H1 (cell line): Measurements from ENCODE around the gene ZNF813. TPM values are rescaled to one million over a fixed set of nuclear protein-coding genes. Genes with fewer than 3 reads are reported as not detected.

ENCODE experiments used
- CTCF ChIA-PET: fragments of 300-600 bp; sonication (Branson Sonifier 250); formaldehyde crosslinking; loops from one replicate; lab custom pipeline; 2021; ENCODE audit not compliant: partially characterized antibody; lab: Charles Lee
- POLR2A ChIA-PET: fragments of 300-600 bp; sonication (Branson Sonifier 250); formaldehyde crosslinking; loops from one replicate; lab custom pipeline; 2021; ENCODE audit warnings: inconsistent platforms; ENCODE audit not compliant: partially characterized antibody; lab: Charles Lee
- DNase-seq, 2 experiments: peaks; one replicate each; pipeline versions ENCODE4 v3.0.0 to v3.0.0-alpha.2; 2010 to 2022; ENCODE audit warnings: low spot score in 2 of 2, low read depth in 1 of 2, mixed read lengths in 1 of 2
- FAIRE-seq: peaks from 2 replicates; lab custom pipeline; 2011; peaks lifted over from hg19 to GRCh38; lab: Jason Lieb, UNC
- H2AFZ ChIP-seq: 2 replicates; pipeline ENCODE4 v1.8.1; 2012; ENCODE audit warnings: low read length, inconsistent platforms
- H2AK5ac ChIP-seq: 2 replicates; pipeline ENCODE4 v1.6.1; 2013; ENCODE audit warnings: low read depth, low read length
- H2BK120ac ChIP-seq: replicated peaks from 2 replicates; pipeline ENCODE3; 2013; ENCODE audit warnings: low read depth, low read length, inconsistent platforms
- H2BK12ac ChIP-seq: 2 replicates; pipeline ENCODE4 v1.6.1; 2013; ENCODE audit warnings: low read depth, low read length
- H2BK15ac ChIP-seq: 2 replicates; pipeline ENCODE4 v1.6.1; 2013; ENCODE audit warnings: low read length
- H2BK20ac ChIP-seq: 2 replicates; pipeline ENCODE4 v1.6.1; 2013; ENCODE audit warnings: low read length
- H2BK5ac ChIP-seq: 2 replicates; pipeline ENCODE4 v1.6.1; 2013; ENCODE audit warnings: low read depth, low read length
- H3K14ac ChIP-seq: 2 replicates; pipeline ENCODE4 v1.6.1; 2013; ENCODE audit warnings: inconsistent platforms; ENCODE audit not compliant: insufficient read length
- H3K18ac ChIP-seq: 2 replicates; pipeline ENCODE4 v1.6.1; 2013; ENCODE audit warnings: low read length; ENCODE audit errors: extremely low read depth
- H3K23ac ChIP-seq: 2 replicates; pipeline ENCODE4 v1.6.1; 2013; ENCODE audit warnings: inconsistent platforms; ENCODE audit not compliant: insufficient read length
- H3K23me2 ChIP-seq: 2 replicates; pipeline ENCODE4 v1.6.1; 2013; ENCODE audit warnings: low read depth, low read length
- H3K27ac ChIP-seq: 2 replicates; pipeline ENCODE4 v1.6.1; 2011; ENCODE audit warnings: low read depth, low read length, inconsistent platforms
- H3K27me3 ChIP-seq, 4 experiments: replicated peaks in 1 of 4; 1 replicate in 1 of 4; 2 replicates in 3 of 4; pipeline versions ENCODE4 v1.6.1 to v1.8.1; 2011 to 2013; ENCODE audit warnings: low read length in 3 of 4, mild to moderate bottlenecking in 3 of 4, inconsistent platforms in 2 of 4, mixed read lengths in 2 of 4, moderate library complexity in 1 of 4; ENCODE audit not compliant: control insufficient read depth in 3 of 4, insufficient read depth in 3 of 4; ENCODE audit errors: extremely low read depth in 1 of 4
- H3K36me3 ChIP-seq, 4 experiments: 2 replicates each; pipeline versions ENCODE4 v1.6.1 to v1.8.1; 2011 to 2013; ENCODE audit warnings: mild to moderate bottlenecking in 4 of 4, low read length in 3 of 4, moderate library complexity in 2 of 4, control low read depth in 1 of 4, inconsistent platforms in 1 of 4; ENCODE audit not compliant: insufficient read depth in 4 of 4, control insufficient read depth in 2 of 4
- H3K4ac ChIP-seq: replicated peaks from 2 replicates; pipeline ENCODE3; 2013; ENCODE audit warnings: low read length, low read depth, mixed read lengths, inconsistent platforms; ENCODE audit not compliant: insufficient read length
- H3K4me1 ChIP-seq, 4 experiments: replicated peaks in 1 of 4; 1 replicate in 1 of 4; 2 replicates in 3 of 4; pipeline versions ENCODE4 v1.6.1 to v1.8.1; 2011 to 2013; ENCODE audit warnings: low read length in 3 of 4, inconsistent platforms in 2 of 4, mixed read lengths in 1 of 4; ENCODE audit not compliant: insufficient read depth in 4 of 4, control insufficient read depth in 3 of 4
- H3K4me2 ChIP-seq, 2 experiments: 2 replicates each; pipeline versions ENCODE4 v1.6.1 to v1.8.1; 2011 to 2013; ENCODE audit warnings: low read depth in 2 of 2, low read length in 2 of 2, control low read depth in 1 of 2, inconsistent platforms in 1 of 2, mild to moderate bottlenecking in 1 of 2; ENCODE audit not compliant: insufficient read depth in 1 of 2
- H3K4me3 ChIP-seq, 4 experiments: fragments of 200-600, 300-600 bp in 1 of 4; sonication (generic), shearing (Covaris generic), sonication (Bioruptor Twin) in 1 of 4; 2 replicates each; pipeline versions ENCODE4 v1.5.1 to v1.8.1; 2011 to 2016; ENCODE audit warnings: low read length in 4 of 4, low read depth in 3 of 4, control low read depth in 2 of 4, inconsistent platforms in 2 of 4, mild to moderate bottlenecking in 2 of 4, mixed read lengths in 1 of 4, moderate library complexity in 1 of 4; ENCODE audit not compliant: insufficient read depth in 2 of 4; ENCODE audit errors: extremely low read depth in 1 of 4
- H3K56ac ChIP-seq: replicated peaks from 2 replicates; pipeline ENCODE3; 2013; ENCODE audit warnings: low read depth, mild to moderate bottlenecking, mixed read lengths, low read length, inconsistent platforms; ENCODE audit not compliant: insufficient read length
- H3K79me1 ChIP-seq: 2 replicates; pipeline ENCODE4 v1.6.1; 2013; ENCODE audit warnings: low read depth, low read length, control low read depth
- H3K79me2 ChIP-seq, 2 experiments: 2 replicates each; pipeline versions ENCODE4 v1.6.1 to v1.8.1; 2012 to 2013; ENCODE audit warnings: low read length in 2 of 2, mild to moderate bottlenecking in 2 of 2, inconsistent platforms in 1 of 2; ENCODE audit not compliant: insufficient read depth in 2 of 2, control insufficient read depth in 1 of 2
- H3K9ac ChIP-seq, 4 experiments: replicated peaks in 1 of 4; 1 replicate in 1 of 4; 2 replicates in 3 of 4; pipeline versions ENCODE4 v1.6.1 to v1.8.1; 2011 to 2013; ENCODE audit warnings: low read depth in 3 of 4, low read length in 3 of 4, control low read depth in 2 of 4, mild to moderate bottlenecking in 2 of 4, moderate library complexity in 2 of 4, inconsistent platforms in 1 of 4; ENCODE audit errors: extremely low read depth in 1 of 4
- H3K9me3 ChIP-seq, 2 experiments: 2 replicates each; pipeline versions ENCODE4 v1.6.1 to v1.8.1; 2012 to 2013; ENCODE audit warnings: mild to moderate bottlenecking in 2 of 2, moderate library complexity in 2 of 2, control low read depth in 1 of 2, inconsistent platforms in 1 of 2, low read depth in 1 of 2, low read length in 1 of 2, mixed read lengths in 1 of 2; ENCODE audit not compliant: insufficient read depth in 2 of 2
- H4K20me1 ChIP-seq, 2 experiments: replicated peaks in 1 of 2; 2 replicates each; pipeline versions ENCODE3 to v1.8.1; 2011 to 2013; ENCODE audit warnings: inconsistent platforms in 2 of 2, low read length in 2 of 2, mild to moderate bottlenecking in 1 of 2; ENCODE audit not compliant: insufficient read depth in 2 of 2, control insufficient read depth in 1 of 2
- H4K5ac ChIP-seq: 2 replicates; pipeline ENCODE4 v1.6.1; 2013; ENCODE audit warnings: low read length, low read depth, mixed read lengths, inconsistent platforms; ENCODE audit not compliant: insufficient read length
- H4K8ac ChIP-seq: 2 replicates; pipeline ENCODE4 v1.8.0; 2013; ENCODE audit warnings: mild to moderate bottlenecking, moderate library complexity, low read length, inconsistent platforms; ENCODE audit not compliant: insufficient read depth; ENCODE audit errors: extremely low read depth
- H4K91ac ChIP-seq: replicated peaks from 2 replicates; pipeline ENCODE3; 2013; ENCODE audit warnings: low read length, mixed read lengths, inconsistent platforms; ENCODE audit not compliant: insufficient read length
- BRCA1 ChIP-seq: IDR thresholded peaks from 2 replicates; pipeline ENCODE4 v1.6.1; 2012; ENCODE audit warnings: low read depth, low read length, improper control_type of control experiment
- CHD2 ChIP-seq: IDR thresholded peaks from 2 replicates; pipeline ENCODE4 v1.6.1; 2012; ENCODE audit warnings: low read length, improper control_type of control experiment
- EGR1 ChIP-seq: IDR thresholded peaks from 2 replicates; pipeline ENCODE4 v1.6.1; 2011; ENCODE audit warnings: low read depth, low read length, borderline replicate concordance
- HDAC6 ChIP-seq: IDR thresholded peaks from one replicate; pipeline ENCODE4 v1.7.1; 2012; ENCODE audit warnings: low read depth, mild to moderate bottlenecking, inconsistent platforms, low read length, moderate library complexity
- SIN3A ChIP-seq, 2 experiments: IDR thresholded peaks in 1 of 2; conservative IDR thresholded peaks in 1 of 2; 2 replicates each; pipeline ENCODE4 v1.6.1; 2011 to 2012; ENCODE audit warnings: low read length in 2 of 2, improper control_type of control experiment in 1 of 2, low read depth in 1 of 2, mild to moderate bottlenecking in 1 of 2
- WGBS, 2 experiments: shearing (Covaris generic) in 1 of 2; methylation state at CpG; one replicate each; pipeline versions ENCODE4 v1.1.6 to v1.1.7; 2013 to 2015; ENCODE audit warnings: low lambda C conversion rate in 2 of 2, mixed read lengths in 2 of 2, inconsistent platforms in 1 of 2, low coverage in 1 of 2, missing lambda C conversion rate in 1 of 2; ENCODE audit not compliant: insufficient replicate concordance in 2 of 2, insufficient coverage in 1 of 2, insufficient read length in 1 of 2; ENCODE audit errors: extremely low coverage in 1 of 2, missing lambda C conversion rate in 1 of 2; 5-methylcytosine and 5-hydroxymethylcytosine counted together
- polyA plus RNA-seq, 7 experiments: library from polyadenylated mRNA; depleted of rRNA in 3 of 7; stranded (reverse) in 5 of 7; unstranded in 2 of 7; fragments of >200 nt in 5 of 7; fragments of 200-250 nt in 2 of 7; gene quantifications; 1 replicate in 5 of 7; 2 replicates in 1 of 7; 4 replicates in 1 of 7; pipeline versions ENCODE4 v1.2.1 to v1.2.3, GENCODE V29; 2011 to 2013; ENCODE audit warnings: missing spikeins in 2 of 7, mixed read lengths in 2 of 7
- total RNA-seq: library from RNA; stranded (reverse); fragmentation: NEBNext Ultra II Directional; extraction: Animal tissue kit (Norgen Biotek cat#: 25700); gene quantifications from 2 replicates; pipeline ENCODE4 v1.2.1, GENCODE V29; 2021
- TF ChIP-seq, protein P1 (sequence below): IDR thresholded peaks from 2 replicates; pipeline ENCODE4 v1.6.1; 2011; ENCODE audit warnings: low read length, improper control_type of control experiment
- TF ChIP-seq, protein P2 (sequence below): IDR thresholded peaks from 2 replicates; pipeline ENCODE4 v1.6.1; 2012; ENCODE audit warnings: low read length, inconsistent platforms

ZNF813 gene
- total and polyA plus RNA-seq, 2 of the 8 experiments (the other 6 are each of a cell fraction or from before 2014, with no cell fraction given) = 2.9 to 22.1 TPM

DNA sequence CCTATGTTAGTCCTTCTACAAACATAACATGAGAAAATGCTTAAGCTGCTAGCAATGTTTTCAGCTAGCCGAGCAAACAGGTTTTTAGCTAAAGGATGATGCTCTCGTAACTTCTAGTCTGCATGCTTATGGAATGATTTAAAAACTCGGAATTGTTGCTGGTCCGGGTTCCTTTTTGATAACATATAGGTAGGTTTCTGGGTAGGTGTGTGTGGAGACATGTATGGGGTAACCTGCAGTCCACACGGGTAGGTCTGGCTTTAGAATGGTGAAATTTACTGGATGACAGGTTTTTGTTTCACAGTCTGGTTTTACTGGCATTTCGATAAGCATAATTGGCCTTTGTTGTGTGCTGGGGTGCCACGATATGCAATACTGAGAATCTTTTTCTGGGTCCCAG is 4.4 kb downstream of the ZNF813 start:
- no peak overlapping the region for H3K4ac ChIP-seq
- no peak overlapping the region for H3K23ac ChIP-seq
- WGBS, 2 experiments = 92% methylated on average over 7 of the region's 7 CpGs; no CpG with 5 or more reads in 1 of the 2 experiments
- peaks cover 0 to 4% (median 3%) of the 10 kb centered on the region in 4 experiments; a peak in 2 of 7 replicates for H3K4me1 ChIP-seq
- no peak overlapping the region for H2AK5ac ChIP-seq
- FAIRE-seq (no peak), DNase-seq (no peak)
- H3K79me2 ChIP-seq = peaks cover 0 to 43% of the 10 kb centered on the region in 2 experiments; a peak in 2 of 4 replicates
- no peaks in the 10 kb centered on the region for H3K9me3 ChIP-seq
- no peak overlapping the region for H3K4me2 ChIP-seq
- H3K18ac ChIP-seq = no peak overlapping the region
- no peak overlapping the region for H2BK12ac ChIP-seq
- no peak overlapping the region for H3K56ac ChIP-seq
- no peaks in the 10 kb centered on the region for H3K27me3 ChIP-seq
- POLR2A ChIA-PET = interaction anchor here (1.1 kb wide), 1 partner anchor 61 kb away, joined by 3 read pairs; no protein-coding TSS in a partner anchor
- no peak overlapping the region for H3K9ac ChIP-seq
- CTCF ChIA-PET = no interaction called here
- H2BK5ac ChIP-seq = no peak overlapping the region
- H3K36me3 ChIP-seq = peaks cover 0 to 4% (median 0%) of the 10 kb centered on the region in 4 experiments; a peak in 3 of 8 replicates
- no peak overlapping the region for H3K4me3 ChIP-seq
- no peak overlapping the region for H2AFZ ChIP-seq
- no peak for TF ChIP-seq BRCA1
- TF ChIP-seq, protein P1, sequence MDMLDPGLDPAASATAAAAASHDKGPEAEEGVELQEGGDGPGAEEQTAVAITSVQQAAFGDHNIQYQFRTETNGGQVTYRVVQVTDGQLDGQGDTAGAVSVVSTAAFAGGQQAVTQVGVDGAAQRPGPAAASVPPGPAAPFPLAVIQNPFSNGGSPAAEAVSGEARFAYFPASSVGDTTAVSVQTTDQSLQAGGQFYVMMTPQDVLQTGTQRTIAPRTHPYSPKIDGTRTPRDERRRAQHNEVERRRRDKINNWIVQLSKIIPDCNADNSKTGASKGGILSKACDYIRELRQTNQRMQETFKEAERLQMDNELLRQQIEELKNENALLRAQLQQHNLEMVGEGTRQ = no peak
- no peak for TF ChIP-seq HDAC6
- no peak for TF ChIP-seq EGR1
- no peak for TF ChIP-seq SIN3A (conservative IDR thresholded peaks at IDR 0.05 in 1 of 2, IDR thresholded peaks at IDR 0.05 in 1 of 2; ENCODE audit: low read depth in 1 of 2, low read length in 2 of 2)
- no peak for TF ChIP-seq CHD2
- TF ChIP-seq, protein P2, sequence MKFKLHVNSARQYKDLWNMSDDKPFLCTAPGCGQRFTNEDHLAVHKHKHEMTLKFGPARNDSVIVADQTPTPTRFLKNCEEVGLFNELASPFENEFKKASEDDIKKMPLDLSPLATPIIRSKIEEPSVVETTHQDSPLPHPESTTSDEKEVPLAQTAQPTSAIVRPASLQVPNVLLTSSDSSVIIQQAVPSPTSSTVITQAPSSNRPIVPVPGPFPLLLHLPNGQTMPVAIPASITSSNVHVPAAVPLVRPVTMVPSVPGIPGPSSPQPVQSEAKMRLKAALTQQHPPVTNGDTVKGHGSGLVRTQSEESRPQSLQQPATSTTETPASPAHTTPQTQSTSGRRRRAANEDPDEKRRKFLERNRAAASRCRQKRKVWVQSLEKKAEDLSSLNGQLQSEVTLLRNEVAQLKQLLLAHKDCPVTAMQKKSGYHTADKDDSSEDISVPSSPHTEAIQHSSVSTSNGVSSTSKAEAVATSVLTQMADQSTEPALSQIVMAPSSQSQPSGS = no peak
- peaks cover 3% of the 10 kb centered on the region in 2 experiments for H4K20me1 ChIP-seq
- peaks cover 4% of the 10 kb centered on the region for H3K23me2 ChIP-seq
- H4K91ac ChIP-seq = no peak overlapping the region
- H2BK120ac ChIP-seq = no peak overlapping the region
- no peak overlapping the region for H3K27ac ChIP-seq
- H4K8ac ChIP-seq = no peak overlapping the region
- no peak overlapping the region for H2BK15ac ChIP-seq
- peaks cover 4% of the 10 kb centered on the region for H3K79me1 ChIP-seq
- H4K5ac ChIP-seq = no peak overlapping the region
- H2BK20ac ChIP-seq = no peak overlapping the region
- no peak overlapping the region for H3K14ac ChIP-seq
